Muscle layer of duodenum (tissue), 2 donors: Measurements from ENCODE around the gene LRP1-AS.

Source experiments
- H3K27ac ChIP-seq: one replicate; pipeline ENCODE4 v1.7.0; 2013; ENCODE audit warnings: mild to moderate bottlenecking, low read length
- H3K27me3 ChIP-seq: one replicate; pipeline ENCODE4 v1.7.0; 2013; ENCODE audit warnings: low read depth, mild to moderate bottlenecking, control low read depth, low read length
- H3K36me3 ChIP-seq, 2 donors: one replicate each; pipeline ENCODE4 v1.7.0; 2013; ENCODE audit warnings: low read length in 2 of 2, control low read depth in 1 of 2, mild to moderate bottlenecking in 1 of 2; ENCODE audit not compliant: insufficient read depth in 2 of 2, control insufficient read depth in 1 of 2
- H3K4me1 ChIP-seq, 2 donors: one replicate each; pipeline ENCODE4 v1.7.0; 2013; ENCODE audit warnings: low read length in 2 of 2, mild to moderate bottlenecking in 2 of 2, control low read depth in 1 of 2, moderate library complexity in 1 of 2; ENCODE audit not compliant: insufficient read depth in 2 of 2, control insufficient read depth in 1 of 2
- H3K4me3 ChIP-seq, 2 donors: one replicate each; pipeline ENCODE4 v1.7.0; 2013; ENCODE audit warnings: low read length in 2 of 2, low read depth in 1 of 2, mild to moderate bottlenecking in 1 of 2
- H3K9me3 ChIP-seq, 2 donors: one replicate each; pipeline ENCODE4 v1.7.0; 2013; ENCODE audit warnings: low read length in 2 of 2, control low read depth in 1 of 2, mild to moderate bottlenecking in 1 of 2; ENCODE audit not compliant: control insufficient read depth in 1 of 2
- donor health status: healthy.

LRP1-AS gene

DNA sequence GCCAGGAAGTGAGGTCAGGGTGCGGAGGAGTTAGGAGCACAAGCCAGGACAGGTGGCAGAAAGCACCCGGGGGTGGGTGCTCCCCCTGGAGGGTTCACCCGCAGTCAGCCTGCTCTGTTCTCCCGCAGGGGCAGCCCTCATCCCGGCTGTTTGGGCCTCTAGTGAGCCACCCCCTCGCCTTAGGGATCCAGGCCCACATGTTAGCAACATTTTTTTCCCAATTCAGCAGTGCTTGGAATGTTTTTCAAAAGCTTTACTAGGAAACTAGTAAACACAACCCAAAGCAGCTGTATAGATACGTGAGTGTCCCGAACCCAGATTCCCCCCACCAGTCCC, 40.6 kb upstream of the LRP1-AS start:
- H3K9me3 ChIP-seq = no peaks in the 10 kb centered on the region
- no peaks in the 10 kb centered on the region for H3K27me3 ChIP-seq
- H3K27ac ChIP-seq = no peak overlapping the region
- H3K4me1 ChIP-seq = peaks cover 0 to 10% of the 10 kb centered on the region in 2 donors
- peaks cover 76 to 96% of the 10 kb centered on the region in 2 donors for H3K36me3 ChIP-seq
- H3K4me3 ChIP-seq = no peak overlapping the region

DNA sequence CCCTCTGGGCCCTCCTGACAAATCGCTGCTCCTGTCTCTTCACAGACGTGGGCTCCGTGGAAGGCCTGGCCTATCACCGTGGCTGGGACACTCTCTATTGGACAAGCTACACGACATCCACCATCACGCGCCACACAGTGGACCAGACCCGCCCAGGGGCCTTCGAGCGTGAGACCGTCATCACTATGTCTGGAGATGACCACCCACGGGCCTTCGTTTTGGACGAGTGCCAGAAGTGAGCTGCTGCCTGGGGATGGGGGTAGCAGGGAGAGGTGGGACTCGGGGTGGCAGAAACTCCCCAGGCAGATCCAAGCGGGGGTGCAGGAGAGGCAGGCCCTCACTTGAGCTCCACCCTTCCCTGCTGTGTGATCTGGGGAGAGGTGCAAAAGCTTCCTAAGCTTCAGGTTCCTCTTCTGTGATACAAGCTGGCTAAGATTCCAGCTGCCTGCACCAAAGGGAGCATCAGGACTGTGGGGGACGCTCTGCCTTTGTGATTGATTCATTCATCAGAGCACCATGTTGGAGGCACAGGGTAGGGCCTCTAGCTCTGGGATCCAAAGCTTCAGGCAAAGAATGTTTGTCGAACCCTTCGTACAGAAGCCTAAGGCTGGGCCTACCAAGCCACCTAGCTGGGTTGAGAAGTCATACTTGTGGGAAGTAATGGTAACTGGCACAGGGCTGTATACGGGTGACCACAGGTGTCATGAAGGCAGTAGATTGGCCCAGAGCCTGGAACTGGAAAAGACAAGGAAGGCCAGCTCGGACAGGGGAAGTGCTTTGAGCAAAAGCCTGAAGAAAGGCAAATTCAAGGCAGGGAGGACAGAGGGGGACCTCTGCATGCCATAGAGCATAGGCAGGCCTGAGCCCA, 40.0 kb upstream of the LRP1-AS start:
- no peak overlapping the region for H3K27ac ChIP-seq
- peaks cover 0 to 10% of the 10 kb centered on the region in 2 donors for H3K4me1 ChIP-seq
- H3K27me3 ChIP-seq = no peaks in the 10 kb centered on the region
- H3K9me3 ChIP-seq = no peaks in the 10 kb centered on the region
- no peak overlapping the region for H3K4me3 ChIP-seq
- H3K36me3 ChIP-seq = peaks cover 70 to 90% of the 10 kb centered on the region in 2 donors

DNA sequence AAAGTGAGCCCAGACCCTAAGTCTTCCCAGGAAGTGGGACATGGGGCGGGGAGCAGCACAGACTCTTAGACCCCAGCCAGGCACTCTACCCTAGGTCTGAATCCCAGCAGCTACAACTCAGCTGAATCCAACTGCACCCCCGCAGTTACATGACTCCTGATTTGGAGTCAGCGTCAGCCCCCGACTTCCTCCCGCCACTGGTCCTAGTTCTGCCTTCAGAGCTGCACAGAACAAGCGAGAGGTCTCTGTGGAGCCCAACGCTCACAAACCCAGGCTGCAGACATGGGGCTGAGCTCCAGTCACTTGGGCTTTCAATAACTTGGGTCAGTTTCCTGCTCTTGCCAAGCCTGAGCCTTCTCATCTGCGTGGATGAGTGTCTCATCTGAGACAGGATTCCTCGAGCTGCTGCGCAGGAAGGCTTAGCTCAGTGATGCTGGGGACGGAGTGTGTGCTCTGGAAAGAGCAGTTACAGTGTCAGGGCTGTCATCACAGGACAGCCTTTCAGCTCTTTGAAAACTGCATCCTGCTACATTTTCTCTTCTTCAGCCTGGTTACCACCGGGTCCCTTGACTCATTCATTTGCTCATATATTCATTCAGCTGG, 38.6 kb upstream of the LRP1-AS start:
- H3K27ac ChIP-seq = no peak overlapping the region
- peaks cover 0 to 10% of the 10 kb centered on the region in 2 donors for H3K4me1 ChIP-seq
- H3K27me3 ChIP-seq = no peaks in the 10 kb centered on the region
- peaks cover 66 to 87% of the 10 kb centered on the region in 2 donors for H3K36me3 ChIP-seq
- H3K9me3 ChIP-seq = no peaks in the 10 kb centered on the region
- H3K4me3 ChIP-seq = no peak overlapping the region

DNA sequence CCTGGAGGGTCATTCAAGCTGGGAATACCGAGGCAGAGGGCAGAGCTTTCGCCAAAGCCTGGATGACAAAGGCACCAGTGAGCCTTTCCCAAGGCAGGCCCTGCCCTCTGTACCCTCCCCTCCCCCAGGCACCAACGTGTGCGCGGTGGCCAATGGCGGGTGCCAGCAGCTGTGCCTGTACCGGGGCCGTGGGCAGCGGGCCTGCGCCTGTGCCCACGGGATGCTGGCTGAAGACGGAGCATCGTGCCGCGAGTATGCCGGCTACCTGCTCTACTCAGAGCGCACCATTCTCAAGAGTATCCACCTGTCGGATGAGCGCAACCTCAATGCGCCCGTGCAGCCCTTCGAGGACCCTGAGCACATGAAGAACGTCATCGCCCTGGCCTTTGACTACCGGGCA, 38.0 kb upstream of the LRP1-AS start:
- H3K27ac ChIP-seq = no peak overlapping the region
- H3K4me1 ChIP-seq = peaks cover 0 to 7% of the 10 kb centered on the region in 2 donors
- H3K36me3 ChIP-seq = peaks cover 67 to 87% of the 10 kb centered on the region in 2 donors
- H3K9me3 ChIP-seq = no peaks in the 10 kb centered on the region
- no peaks in the 10 kb centered on the region for H3K27me3 ChIP-seq
- H3K4me3 ChIP-seq = no peak overlapping the region

DNA sequence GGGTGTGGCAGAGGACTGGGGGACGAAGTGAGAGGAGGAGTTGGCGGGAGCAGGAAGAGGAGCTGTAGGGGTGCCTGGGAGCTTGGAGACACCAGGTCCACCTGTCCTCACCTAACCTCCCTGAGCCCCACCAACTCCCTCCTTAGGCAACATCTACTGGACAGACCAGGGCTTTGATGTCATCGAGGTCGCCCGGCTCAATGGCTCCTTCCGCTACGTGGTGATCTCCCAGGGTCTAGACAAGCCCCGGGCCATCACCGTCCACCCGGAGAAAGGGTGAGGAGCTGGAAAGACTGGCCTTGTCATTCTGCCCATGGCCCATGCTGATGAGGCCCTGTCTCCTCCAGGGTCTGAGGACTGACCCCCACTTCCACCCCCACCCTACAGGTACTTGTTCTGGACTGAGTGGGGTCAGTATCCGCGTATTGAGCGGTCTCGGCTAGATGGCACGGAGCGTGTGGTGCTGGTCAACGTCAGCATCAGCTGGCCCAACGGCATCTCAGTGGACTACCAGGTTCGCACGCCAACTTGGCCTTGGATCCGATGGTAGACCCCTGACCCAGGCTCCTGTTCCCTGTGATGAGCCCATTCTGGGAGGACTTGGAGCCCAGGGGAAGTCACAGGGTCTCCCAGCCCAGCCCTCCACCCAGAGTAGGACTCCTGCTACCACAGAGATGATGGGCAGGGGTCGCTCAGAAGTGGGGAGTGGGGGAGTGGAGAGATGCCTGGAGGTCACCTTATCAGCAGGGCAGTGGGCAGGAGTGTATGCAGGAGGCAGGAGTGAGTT, 36.7 kb upstream of the LRP1-AS start:
- Histone ChIP-seq H3K27me3 (no peaks in the 10 kb centered on the region), H3K4me3 (no peak overlapping the region), H3K9me3 (no peaks in the 10 kb centered on the region), H3K4me1 (no peaks in the 10 kb centered on the region), H3K27ac (no peak overlapping the region), H3K36me3 (peaks cover 74 to 90% of the 10 kb centered on the region in 2 donors)

DNA sequence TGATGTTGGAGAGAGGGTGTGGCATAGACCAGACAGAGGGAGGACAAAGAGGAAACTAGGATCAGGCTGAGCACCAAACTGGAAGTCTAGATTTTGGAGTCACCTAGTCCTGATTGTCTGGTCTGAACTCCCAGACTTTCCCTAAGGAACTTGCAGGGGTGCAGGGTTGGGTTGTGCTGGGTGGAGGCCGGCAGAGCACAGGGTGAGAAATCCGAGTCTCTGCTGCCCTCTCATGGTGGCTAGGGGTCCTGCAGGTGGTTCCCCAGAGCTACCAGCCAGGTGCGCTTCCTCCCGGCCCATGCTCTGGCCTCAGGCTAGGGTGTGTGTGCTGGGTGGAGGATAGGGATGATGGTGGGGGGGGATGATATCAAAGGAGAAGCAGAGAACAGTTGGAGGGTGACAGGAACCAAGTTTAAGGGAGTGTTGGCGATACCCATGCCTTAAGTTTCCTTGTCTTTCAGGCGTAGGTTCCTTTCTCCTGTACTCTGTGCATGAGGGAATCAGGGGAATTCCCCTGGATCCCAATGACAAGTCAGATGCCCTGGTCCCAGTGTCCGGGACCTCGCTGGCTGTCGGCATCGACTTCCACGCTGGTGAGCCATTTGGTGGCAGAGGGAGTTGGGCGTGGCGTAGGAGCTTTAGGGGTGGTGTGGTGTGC, 35.6 kb upstream of the LRP1-AS start:
- Histone ChIP-seq H3K4me1 (no peaks in the 10 kb centered on the region), H3K27ac (no peak overlapping the region), H3K36me3 (peaks cover 77 to 90% of the 10 kb centered on the region in 2 donors), H3K9me3 (no peaks in the 10 kb centered on the region), H3K4me3 (no peak overlapping the region), H3K27me3 (no peaks in the 10 kb centered on the region)

DNA sequence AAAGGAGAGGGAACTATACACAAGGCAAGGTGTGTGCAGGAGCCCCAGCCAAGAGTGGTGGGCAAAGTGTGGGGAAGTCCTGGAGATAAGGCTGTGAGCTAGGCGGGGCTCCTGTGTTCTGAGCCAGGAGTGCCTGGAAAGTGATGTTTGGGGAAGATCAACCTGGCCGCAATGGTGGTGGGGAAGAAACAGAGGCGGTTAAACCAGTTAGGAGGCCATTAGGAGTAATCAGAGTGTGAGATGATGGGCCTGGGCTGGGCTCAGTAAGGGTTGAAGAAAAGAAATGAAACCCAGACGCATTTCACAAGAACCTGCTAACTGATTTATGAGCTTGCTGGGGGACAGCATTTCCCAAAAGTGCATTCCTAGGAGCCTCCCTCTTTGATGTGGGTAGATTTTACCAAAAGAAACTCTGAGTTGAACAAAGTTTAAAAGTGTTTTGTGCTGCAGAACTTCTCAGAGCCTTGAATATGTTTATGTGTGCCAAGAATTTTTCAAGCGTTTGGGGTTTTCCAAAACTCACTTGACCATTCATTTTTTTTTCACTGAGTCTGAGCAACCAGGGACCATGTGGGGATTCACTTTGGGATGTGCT, 34.2 kb upstream of the LRP1-AS start:
- no peaks in the 10 kb centered on the region for H3K4me1 ChIP-seq
- no peak overlapping the region for H3K27ac ChIP-seq
- H3K27me3 ChIP-seq = no peaks in the 10 kb centered on the region
- H3K9me3 ChIP-seq = no peaks in the 10 kb centered on the region
- H3K4me3 ChIP-seq = no peak overlapping the region
- peaks cover 76 to 90% of the 10 kb centered on the region in 2 donors for H3K36me3 ChIP-seq

DNA sequence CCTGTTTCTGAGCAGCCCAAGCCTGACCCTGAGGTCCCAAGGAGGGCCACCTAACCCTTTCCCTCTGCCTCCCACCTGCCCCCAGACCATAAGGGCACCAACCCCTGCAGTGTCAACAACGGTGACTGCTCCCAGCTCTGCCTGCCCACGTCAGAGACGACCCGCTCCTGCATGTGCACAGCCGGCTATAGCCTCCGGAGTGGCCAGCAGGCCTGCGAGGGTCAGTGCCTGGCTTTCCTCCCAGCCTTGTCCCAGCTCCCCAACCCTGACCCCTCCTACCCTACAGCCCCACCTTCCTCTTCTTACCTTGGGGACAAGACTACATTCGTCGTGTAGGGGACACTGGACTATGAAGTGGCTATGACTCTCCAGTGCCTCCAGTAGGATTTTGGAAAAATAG, 33.7 kb upstream of the LRP1-AS start:
- Histone ChIP-seq H3K4me1 (no peaks in the 10 kb centered on the region), H3K27me3 (no peaks in the 10 kb centered on the region), H3K36me3 (peaks cover 74 to 89% of the 10 kb centered on the region in 2 donors), H3K4me3 (no peak overlapping the region), H3K27ac (no peak overlapping the region), H3K9me3 (no peaks in the 10 kb centered on the region)

DNA sequence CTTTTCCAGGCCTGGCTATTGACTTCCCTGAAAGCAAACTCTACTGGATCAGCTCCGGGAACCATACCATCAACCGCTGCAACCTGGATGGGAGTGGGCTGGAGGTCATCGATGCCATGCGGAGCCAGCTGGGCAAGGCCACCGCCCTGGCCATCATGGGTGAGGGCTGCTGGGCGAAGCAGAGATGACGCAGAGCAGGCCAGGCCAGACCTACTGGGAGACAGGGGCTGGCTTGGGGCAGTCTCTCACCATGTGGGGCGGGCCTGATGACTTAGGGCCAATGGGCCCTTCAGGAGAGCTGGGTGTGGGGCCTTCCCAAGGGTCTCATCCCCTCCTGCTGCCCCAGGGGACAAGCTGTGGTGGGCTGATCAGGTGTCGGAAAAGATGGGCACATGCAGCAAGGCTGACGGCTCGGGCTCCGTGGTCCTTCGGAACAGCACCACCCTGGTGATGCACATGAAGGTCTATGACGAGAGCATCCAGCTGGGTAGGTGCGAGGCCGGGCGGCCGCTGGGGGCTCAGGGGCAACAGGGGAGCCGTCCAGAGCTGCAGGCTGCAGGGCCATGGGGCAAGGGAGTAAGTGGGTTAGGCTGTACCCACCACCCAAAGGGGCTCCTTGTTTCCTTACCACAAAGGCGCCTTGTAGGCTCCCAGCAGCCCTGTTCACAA, 33.0 kb upstream of the LRP1-AS start:
- Histone ChIP-seq H3K9me3 (no peaks in the 10 kb centered on the region), H3K36me3 (peaks cover 70 to 86% of the 10 kb centered on the region in 2 donors), H3K4me3 (no peak overlapping the region), H3K27me3 (no peaks in the 10 kb centered on the region), H3K27ac (no peak overlapping the region), H3K4me1 (no peaks in the 10 kb centered on the region)

DNA sequence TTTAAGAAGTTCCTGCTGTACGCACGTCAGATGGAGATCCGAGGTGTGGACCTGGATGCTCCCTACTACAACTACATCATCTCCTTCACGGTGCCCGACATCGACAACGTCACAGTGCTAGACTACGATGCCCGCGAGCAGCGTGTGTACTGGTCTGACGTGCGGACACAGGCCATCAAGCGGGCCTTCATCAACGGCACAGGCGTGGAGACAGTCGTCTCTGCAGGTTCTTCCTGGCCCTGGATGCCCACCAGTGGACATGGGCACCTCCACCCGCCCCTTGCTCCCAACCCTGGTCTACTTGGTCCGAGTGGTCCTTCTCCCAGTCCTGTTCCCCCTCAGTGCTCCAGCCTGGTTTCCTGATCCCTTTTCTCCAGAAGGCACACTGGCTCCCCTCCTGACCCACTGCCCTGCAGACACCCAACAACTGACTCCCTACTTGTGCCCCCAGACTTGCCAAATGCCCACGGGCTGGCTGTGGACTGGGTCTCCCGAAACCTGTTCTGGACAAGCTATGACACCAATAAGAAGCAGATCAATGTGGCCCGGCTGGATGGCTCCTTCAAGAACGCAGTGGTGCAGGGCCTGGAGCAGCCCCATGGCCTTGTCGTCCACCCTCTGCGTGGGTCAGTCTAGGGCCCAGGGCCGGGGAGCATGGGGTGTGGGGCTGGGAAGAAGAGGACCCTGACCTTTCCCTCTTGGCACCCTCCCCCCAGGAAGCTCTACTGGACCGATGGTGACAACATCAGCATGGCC, 32.1 kb upstream of the LRP1-AS start:
- H3K9me3 ChIP-seq = no peaks in the 10 kb centered on the region
- no peaks in the 10 kb centered on the region for H3K27me3 ChIP-seq
- no peaks in the 10 kb centered on the region for H3K4me1 ChIP-seq
- H3K36me3 ChIP-seq = peaks cover 63 to 84% of the 10 kb centered on the region in 2 donors
- no peak overlapping the region for H3K27ac ChIP-seq
- H3K4me3 ChIP-seq = no peak overlapping the region
